Mucosa of descending colon (tissue), 3 donors: ENCODE data around the gene ANKRD28. TPM values are rescaled to one million over a fixed set of nuclear protein-coding genes. Genes with fewer than 3 reads are reported as not detected.

ENCODE experiments used
- ATAC-seq: fragments of 200-7000 bp; cut with Tn5 transposase; one replicate; pipeline ENCODE4 v1.9.1; 2020; ENCODE audit warnings: mild to moderate bottlenecking, moderate library complexity
- DNase-seq, 3 donors: peaks; one replicate each; pipeline ENCODE4 v3.0.0-alpha.2; 2020
- H3K36me3 ChIP-seq: fragments of 200-600 bp; one replicate; pipeline ENCODE4 v1.8.0; 2021; ENCODE audit warnings: low read depth, mild to moderate bottlenecking
- H3K4me1 ChIP-seq: fragments of 200-600 bp; one replicate; pipeline ENCODE4 v1.8.0; 2021; ENCODE audit warnings: low read depth, mild to moderate bottlenecking
- H3K4me3 ChIP-seq: fragments of 200-600 bp; one replicate; pipeline ENCODE4 v1.8.0; 2021; ENCODE audit warnings: mild to moderate bottlenecking
- H3K9me3 ChIP-seq: fragments of 200-600 bp; one replicate; pipeline ENCODE4 v1.8.0; 2021; ENCODE audit warnings: mild to moderate bottlenecking
- CTCF ChIP-seq: fragments of 200-600 bp; IDR thresholded peaks from one replicate; pipeline ENCODE4 v1.8.0; 2022; ENCODE audit warnings: antibody characterized with exemption, mild to moderate bottlenecking
- intact Hi-C, 2 donors: fragments of 100-400 bp; cut with DNase I in 1 of 2; cut with micrococcal nuclease in 1 of 2; formaldehyde crosslinking; loops; one replicate each; pipeline versions ENCODE4 v1.11.0 to v1.11.1; 2022; cut with DNase I, micrococcal nuclease
- total RNA-seq, 3 donors: library from RNA; stranded (reverse); fragmentation: NEBNext Ultra II Directional in 2 of 3; extraction: Animal tissue kit (Norgen Biotek cat#: 25700) in 2 of 3; gene quantifications; one replicate each; pipeline versions ENCODE4 v1.2.1 to v1.2.4, GENCODE V29; 2021 to 2023
- donor health status: DM: no; HTN: no; CAD: no; lungs with moderate emphysema.
- donor health status: DM: no; HTN: no; CAD: no.
- donor health status: DM: no; HTN: yes; CAD: no.

The ANKRD28 gene
- total RNA-seq, 3 donors from 2014 or later: 50.5 to 57.3 (median 55.3) TPM

GRCh38 chr3:15726043-15726442 is 71.7 kb downstream of the ANKRD28 start:
- ATAC-seq: no peak
- H3K36me3 ChIP-seq: no peaks in the 10 kb centered on the region

GRCh38 chr3:15724446-15724845 is 73.3 kb downstream of the ANKRD28 start:
- no peaks in the 10 kb centered on the region for H3K9me3 ChIP-seq
- no peaks in the 10 kb centered on the region for H3K36me3 ChIP-seq
- intact Hi-C loops: no loop called here
- TF ChIP-seq CTCF: no peak
- no peak overlapping the region for H3K4me3 ChIP-seq
- no peaks in the 10 kb centered on the region for H3K4me1 ChIP-seq
- DNase-seq (no peak), ATAC-seq (no peak)

More at GRCh38 chr3:15726043-15726442, 71.7 kb downstream of the ANKRD28 start:
- H3K4me1 ChIP-seq: no peaks in the 10 kb centered on the region
- intact Hi-C loops: no loop called here
- no peak for DNase-seq
- no peaks in the 10 kb centered on the region for H3K9me3 ChIP-seq
- no peak for TF ChIP-seq CTCF
- H3K4me3 ChIP-seq: no peak overlapping the region

- DNase-seq (no peak), ATAC-seq (no peak)
- no peaks in the 10 kb centered on the region for H3K36me3 ChIP-seq
- no peak for TF ChIP-seq CTCF
- H3K4me1 ChIP-seq: no peaks in the 10 kb centered on the region
- intact Hi-C loops: no loop called here
- no peak overlapping the region for H3K4me3 ChIP-seq
- no peaks in the 10 kb centered on the region for H3K9me3 ChIP-seq
Observed at GRCh38 chr3:15723624-15723884, 74.2 kb downstream of the ANKRD28 start.

- Histone ChIP-seq H3K9me3 (no peaks in the 10 kb centered on the region), H3K4me3 (no peak overlapping the region), H3K4me1 (no peaks in the 10 kb centered on the region), H3K36me3 (no peaks in the 10 kb centered on the region)
- no peak for TF ChIP-seq CTCF
- DNase-seq (no peak), ATAC-seq (no peak)
- intact Hi-C loops: no loop called here
Observed at GRCh38 chr3:15722877-15723623, 74.7 kb downstream of the ANKRD28 start.

- Histone ChIP-seq H3K36me3 (no peaks in the 10 kb centered on the region), H3K4me3 (no peak overlapping the region), H3K9me3 (no peaks in the 10 kb centered on the region), H3K4me1 (no peaks in the 10 kb centered on the region)
- no peak for ATAC-seq
- DNase-seq: no peak
- TF ChIP-seq CTCF: no peak
- intact Hi-C loops: no loop called here
Observed at GRCh38 chr3:15716178-15716577, 81.6 kb downstream of the ANKRD28 start.

- no peak overlapping the region for H3K4me3 ChIP-seq
- intact Hi-C loops: no loop called here
- TF ChIP-seq CTCF: no peak
- H3K36me3 ChIP-seq: no peaks in the 10 kb centered on the region
- no peaks in the 10 kb centered on the region for H3K9me3 ChIP-seq
- DNase-seq: no peak
- ATAC-seq: no peak
- H3K4me1 ChIP-seq: no peaks in the 10 kb centered on the region
Observed at GRCh38 chr3:15714448-15714847, 83.3 kb downstream of the ANKRD28 start.
